IPS-20b (cell line): ENCODE results near the gene CXXC5.

Experiments
- H3K27ac ChIP-seq: one replicate; pipeline ENCODE4 v1.5.1; 2013; ENCODE audit warnings: low read length
- H3K27me3 ChIP-seq: 2 replicates; pipeline ENCODE4 v1.6.1; 2013; ENCODE audit warnings: mild to moderate bottlenecking, low read length, inconsistent platforms; ENCODE audit not compliant: insufficient read depth
- H3K36me3 ChIP-seq: 2 replicates; pipeline ENCODE4 v1.6.1; 2013; ENCODE audit warnings: low read depth, mild to moderate bottlenecking, inconsistent platforms, low read length, moderate library complexity; ENCODE audit not compliant: insufficient read depth
- H3K4me1 ChIP-seq: 2 replicates; pipeline ENCODE4 v1.6.1; 2013; ENCODE audit warnings: mild to moderate bottlenecking, control low read depth, inconsistent platforms, low read length, moderate library complexity; ENCODE audit not compliant: insufficient read depth
- H3K4me3 ChIP-seq: 2 replicates; pipeline ENCODE4 v1.5.1; 2013; ENCODE audit warnings: mild to moderate bottlenecking, low read length, inconsistent platforms
- H3K9ac ChIP-seq: 2 replicates; pipeline ENCODE4 v1.6.1; 2013; ENCODE audit warnings: low read depth, mild to moderate bottlenecking, inconsistent platforms, low read length, moderate library complexity
- H3K9me3 ChIP-seq: 2 replicates; pipeline ENCODE4 v1.6.1; 2013; ENCODE audit warnings: mild to moderate bottlenecking, low read depth, low read length, inconsistent platforms; ENCODE audit not compliant: insufficient read depth

The CXXC5 gene

GRCh38 chr5:139688751-139689372, 40.7 kb downstream of the CXXC5 start:
- no peaks in the 10 kb centered on the region for H3K9me3 ChIP-seq
- no peak overlapping the region for H3K27ac ChIP-seq
- peaks cover 22% of the 10 kb centered on the region; the same call in 1 of the 2 replicates for H3K27me3 ChIP-seq
- H3K4me3 ChIP-seq: no peak overlapping the region
- peaks cover 57% of the 10 kb centered on the region for H3K4me1 ChIP-seq
- H3K36me3 ChIP-seq: peaks cover 4% of the 10 kb centered on the region; the same call in 1 of the 2 replicates
- H3K9ac ChIP-seq: peak overlapping the region; percentile 37; the same call in 1 of the 2 replicates

GRCh38 chr5:139689631-139690063, 41.5 kb downstream of the CXXC5 start:
- no peaks in the 10 kb centered on the region for H3K36me3 ChIP-seq
- H3K27me3 ChIP-seq: peaks cover 26% of the 10 kb centered on the region; the same call in 1 of the 2 replicates
- no peak overlapping the region for H3K9ac ChIP-seq
- peaks cover 49% of the 10 kb centered on the region for H3K4me1 ChIP-seq
- no peaks in the 10 kb centered on the region for H3K9me3 ChIP-seq
- H3K27ac ChIP-seq: no peak overlapping the region
- no peak overlapping the region for H3K4me3 ChIP-seq

GRCh38 chr5:139690064-139690802, 42.1 kb downstream of the CXXC5 start:
- Histone ChIP-seq H3K36me3 (no peaks in the 10 kb centered on the region), H3K9me3 (no peaks in the 10 kb centered on the region), H3K27ac (no peak overlapping the region), H3K4me3 (no peak overlapping the region), H3K27me3 (peaks cover 32% of the 10 kb centered on the region; the same call in 1 of the 2 replicates), H3K4me1 (peaks cover 48% of the 10 kb centered on the region), H3K9ac (no peak overlapping the region)

- H3K4me3 ChIP-seq: no peak overlapping the region
- H3K9me3 ChIP-seq: no peaks in the 10 kb centered on the region
- peaks cover 40% of the 10 kb centered on the region; the same call in 1 of the 2 replicates for H3K27me3 ChIP-seq
- no peaks in the 10 kb centered on the region for H3K36me3 ChIP-seq
- peaks cover 43% of the 10 kb centered on the region for H3K4me1 ChIP-seq
- H3K9ac ChIP-seq: no peak overlapping the region
- no peak overlapping the region for H3K27ac ChIP-seq
Measured at GRCh38 chr5:139690803-139691629, 42.9 kb downstream of the CXXC5 start.

- Histone ChIP-seq H3K27me3 (peaks cover 47% of the 10 kb centered on the region), H3K9me3 (no peaks in the 10 kb centered on the region), H3K4me3 (no peak overlapping the region), H3K4me1 (peaks cover 39% of the 10 kb centered on the region), H3K36me3 (no peaks in the 10 kb centered on the region), H3K27ac (no peak overlapping the region), H3K9ac (no peak overlapping the region)
Measured at GRCh38 chr5:139692148-139692547, 44.0 kb downstream of the CXXC5 start.

- no peaks in the 10 kb centered on the region for H3K9me3 ChIP-seq
- no peak overlapping the region for H3K4me3 ChIP-seq
- no peak overlapping the region for H3K27ac ChIP-seq
- H3K27me3 ChIP-seq: peaks cover 51% of the 10 kb centered on the region
- peaks cover 37% of the 10 kb centered on the region for H3K4me1 ChIP-seq
- no peaks in the 10 kb centered on the region for H3K36me3 ChIP-seq
- H3K9ac ChIP-seq: no peak overlapping the region
Measured at GRCh38 chr5:139692679-139693308, 44.6 kb downstream of the CXXC5 start.

GRCh38 chr5:139693676-139694364, 45.7 kb downstream of the CXXC5 start:
- Histone ChIP-seq H3K27me3 (peaks cover 53% of the 10 kb centered on the region), H3K36me3 (no peaks in the 10 kb centered on the region), H3K4me3 (no peak overlapping the region), H3K9ac (no peak overlapping the region), H3K4me1 (peaks cover 40% of the 10 kb centered on the region), H3K27ac (no peak overlapping the region), H3K9me3 (no peaks in the 10 kb centered on the region)

GRCh38 chr5:139694556-139695177, 46.5 kb downstream of the CXXC5 start:
- H3K9ac ChIP-seq: no peak overlapping the region
- H3K4me1 ChIP-seq: peaks cover 36% of the 10 kb centered on the region

GRCh38 chr5:139695178-139695573, 47.0 kb downstream of the CXXC5 start:
- no peak overlapping the region for H3K27ac ChIP-seq
- H3K4me1 ChIP-seq: peaks cover 32% of the 10 kb centered on the region

More at GRCh38 chr5:139694556-139695177, 46.5 kb downstream of the CXXC5 start:
- Histone ChIP-seq H3K4me3 (no peak overlapping the region), H3K36me3 (no peaks in the 10 kb centered on the region), H3K27ac (no peak overlapping the region), H3K9me3 (no peaks in the 10 kb centered on the region), H3K27me3 (peaks cover 53% of the 10 kb centered on the region)

GRCh38 chr5:139696167-139696893, 48.2 kb downstream of the CXXC5 start:
- peaks cover 44% of the 10 kb centered on the region for H3K27me3 ChIP-seq
- no peaks in the 10 kb centered on the region for H3K9me3 ChIP-seq
- H3K9ac ChIP-seq: peak overlapping the region; percentile 71; the same call in 1 of the 2 replicates
- H3K4me1 ChIP-seq: peaks cover 32% of the 10 kb centered on the region
- H3K4me3 ChIP-seq: peak overlapping the region; percentile 63; the same call in 1 of the 2 replicates
- no peaks in the 10 kb centered on the region for H3K36me3 ChIP-seq
- H3K27ac ChIP-seq: no peak overlapping the region

More at GRCh38 chr5:139695178-139695573, 47.0 kb downstream of the CXXC5 start:
- no peak overlapping the region for H3K4me3 ChIP-seq
- H3K36me3 ChIP-seq: no peaks in the 10 kb centered on the region
- H3K27me3 ChIP-seq: peaks cover 53% of the 10 kb centered on the region
- H3K9me3 ChIP-seq: no peaks in the 10 kb centered on the region
- H3K9ac ChIP-seq: no peak overlapping the region
